ENCODE measurements around the gene PDZD4.

DNA sequence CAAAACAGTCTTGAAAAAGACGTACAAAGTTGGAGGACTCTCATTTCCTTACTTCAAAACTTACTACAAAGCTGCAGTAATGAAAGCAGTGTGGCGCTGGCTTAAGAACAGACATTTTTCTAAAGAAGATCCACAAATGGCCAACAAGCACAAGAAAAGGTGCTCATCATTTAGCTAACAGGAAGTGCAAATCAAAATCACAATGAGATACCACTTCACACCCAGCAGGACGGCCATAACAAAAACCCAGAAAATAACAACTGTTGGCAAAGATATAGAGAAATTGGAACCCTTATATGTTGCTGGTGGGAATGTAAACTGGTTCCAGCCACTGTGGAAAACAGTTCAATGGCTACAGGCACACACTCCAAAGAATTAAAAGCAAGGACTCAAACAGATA lies 3.3 kb downstream of the PDZD4 start:
- TF ChIP-seq, protein P1, sequence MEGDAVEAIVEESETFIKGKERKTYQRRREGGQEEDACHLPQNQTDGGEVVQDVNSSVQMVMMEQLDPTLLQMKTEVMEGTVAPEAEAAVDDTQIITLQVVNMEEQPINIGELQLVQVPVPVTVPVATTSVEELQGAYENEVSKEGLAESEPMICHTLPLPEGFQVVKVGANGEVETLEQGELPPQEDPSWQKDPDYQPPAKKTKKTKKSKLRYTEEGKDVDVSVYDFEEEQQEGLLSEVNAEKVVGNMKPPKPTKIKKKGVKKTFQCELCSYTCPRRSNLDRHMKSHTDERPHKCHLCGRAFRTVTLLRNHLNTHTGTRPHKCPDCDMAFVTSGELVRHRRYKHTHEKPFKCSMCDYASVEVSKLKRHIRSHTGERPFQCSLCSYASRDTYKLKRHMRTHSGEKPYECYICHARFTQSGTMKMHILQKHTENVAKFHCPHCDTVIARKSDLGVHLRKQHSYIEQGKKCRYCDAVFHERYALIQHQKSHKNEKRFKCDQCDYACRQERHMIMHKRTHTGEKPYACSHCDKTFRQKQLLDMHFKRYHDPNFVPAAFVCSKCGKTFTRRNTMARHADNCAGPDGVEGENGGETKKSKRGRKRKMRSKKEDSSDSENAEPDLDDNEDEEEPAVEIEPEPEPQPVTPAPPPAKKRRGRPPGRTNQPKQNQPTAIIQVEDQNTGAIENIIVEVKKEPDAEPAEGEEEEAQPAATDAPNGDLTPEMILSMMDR (IDR thresholded peaks at IDR 0.05), result no peak
- no peak for TF ChIP-seq POLR2AphosphoS5 (IDR thresholded peaks at IDR 0.05)
- TF ChIP-seq EP300 (IDR thresholded peaks at IDR 0.05), result no peak
- no peak for TF ChIP-seq POLR2A (IDR thresholded peaks at IDR 0.05)
